HCT116 (cell line): Measurements from ENCODE around the gene ABHD12. TPM values are rescaled to one million over a fixed set of nuclear protein-coding genes. Genes with fewer than 3 reads are reported as not detected.

Experiments used
- ATAC-seq: fragments of 200-7000 bp; cut with Tn5 transposase; 2 replicates; pipeline ENCODE4 v1.9.1; 2020; ENCODE audit warnings: mild to moderate bottlenecking, moderate library complexity
- BruUV-seq: library from RNA; stranded (reverse); fragments of 400-500 nt; replicated peaks from 2 replicates; lab custom pipeline; 2021; lab: Mats Ljungman, UMichigan
- CTCF ChIA-PET: fragments of 300-600 bp; sonication (Branson Sonifier 250); formaldehyde crosslinking; loops from one replicate; lab custom pipeline; 2021; ENCODE audit warnings: antibody characterized with exemption; lab: Charles Lee
- POLR2A ChIA-PET: fragments of 300-600, 350-600 bp; sonication (Branson Sonifier 250); formaldehyde crosslinking; loops from one replicate; lab custom pipeline; 2021; ENCODE audit warnings: antibody characterized with exemption; lab: Charles Lee
- RAD21 ChIA-PET, 2 experiments: fragments of 300-600 bp; sonication (Branson Sonifier 250); formaldehyde crosslinking; loops; one replicate each; lab custom pipeline; 2023; ENCODE audit warnings: low total read pairs in 2 of 2; ENCODE audit not compliant: uncharacterized antibody in 2 of 2, unreplicated experiment in 2 of 2, low non-redundant PET in 1 of 2; lab: Charles Lee
- DNase-seq: peaks from one replicate; pipeline ENCODE4 v3.0.0-alpha.2; 2010; ENCODE audit warnings: low read depth, low spot score
- H2AFZ ChIP-seq: fragments of 200-600 bp; shearing (Covaris generic), sonication (generic); 2 replicates; pipeline ENCODE4 v1.6.1; 2017; ENCODE audit warnings: low read depth, mixed run types, mixed read lengths, antibody characterized with exemption, low read length; ENCODE audit not compliant: poor library complexity, severe bottlenecking
- H3K27ac ChIP-seq: 2 replicates; pipeline ENCODE4 v1.5.1; 2012; ENCODE audit warnings: low read depth, low read length
- H3K27me3 ChIP-seq: fragments of 200-600 bp; sonication (generic); 2 replicates; pipeline ENCODE4 v1.6.1; 2016; ENCODE audit warnings: mixed run types, low read length, mixed read lengths; ENCODE audit not compliant: insufficient read depth
- H3K36me3 ChIP-seq, 2 experiments: fragments of 200-500 bp in 1 of 2; fragments of 200-600 bp in 1 of 2; sonication (Bioruptor generic) in 1 of 2; sonication (generic) in 1 of 2; 2 replicates each; pipeline versions ENCODE4 v1.5.1 to v1.6.1; 2014 to 2016; ENCODE audit warnings: low read length in 2 of 2, inconsistent platforms in 1 of 2, mixed read lengths in 1 of 2, mixed run types in 1 of 2; ENCODE audit not compliant: insufficient read depth in 2 of 2, control insufficient read depth in 1 of 2
- H3K4me1 ChIP-seq, 2 experiments: fragments of 200-600 bp in 1 of 2; sonication (generic) in 1 of 2; 2 replicates each; pipeline versions ENCODE4 v1.5.1 to v1.6.1; 2012 to 2017; ENCODE audit warnings: low read length in 2 of 2, inconsistent platforms in 1 of 2, mild to moderate bottlenecking in 1 of 2, mixed read lengths in 1 of 2, mixed run types in 1 of 2, moderate library complexity in 1 of 2; ENCODE audit not compliant: insufficient read depth in 2 of 2, control insufficient read depth in 1 of 2
- H3K4me2 ChIP-seq: fragments of 200-600 bp; sonication (generic); 2 replicates; pipeline ENCODE4 v1.6.1; 2017; ENCODE audit warnings: mixed run types, low read length, mixed read lengths
- H3K4me3 ChIP-seq, 2 experiments: fragments of 200-600 bp in 1 of 2; sonication (generic) in 1 of 2; replicated peaks in 1 of 2; 2 replicates each; pipeline ENCODE4 v1.5.1; 2011 to 2016; ENCODE audit warnings: low read length in 2 of 2, control low read depth in 1 of 2, low read depth in 1 of 2, mild to moderate bottlenecking in 1 of 2, mixed read lengths in 1 of 2, mixed run types in 1 of 2
- H3K79me2 ChIP-seq: fragments of 200-600 bp; sonication (generic); 2 replicates; pipeline ENCODE4 v1.6.1; 2017; ENCODE audit warnings: mild to moderate bottlenecking, mixed run types, low read length, moderate library complexity, mixed read lengths; ENCODE audit not compliant: insufficient read depth
- H3K9ac ChIP-seq: fragments of 200-600 bp; sonication (generic); 2 replicates; pipeline ENCODE4 v1.6.1; 2016; ENCODE audit warnings: low read length, mixed read lengths
- H3K9me2 ChIP-seq: fragments of 200-600 bp; sonication (generic), shearing (Covaris generic); 2 replicates; pipeline ENCODE4 v1.6.1; 2017; ENCODE audit warnings: mixed run types, mild to moderate bottlenecking, moderate library complexity; ENCODE audit not compliant: insufficient read depth
- H3K9me3 ChIP-seq, 2 experiments: fragments of 200-500 bp in 1 of 2; fragments of 200-600 bp in 1 of 2; sonication (Bioruptor generic) in 1 of 2; sonication (generic) in 1 of 2; 2 replicates each; pipeline ENCODE4 v1.6.1; 2014 to 2017; ENCODE audit warnings: low read length in 2 of 2, mixed read lengths in 2 of 2, inconsistent platforms in 1 of 2, low read depth in 1 of 2, mild to moderate bottlenecking in 1 of 2, mixed run types in 1 of 2, moderate library complexity in 1 of 2; ENCODE audit not compliant: control insufficient read depth in 1 of 2, insufficient read depth in 1 of 2
- H4K20me1 ChIP-seq: fragments of 200-600 bp; sonication (generic), shearing (Covaris generic); 2 replicates; pipeline ENCODE4 v1.6.1; 2017; ENCODE audit warnings: mixed run types, mild to moderate bottlenecking, moderate library complexity; ENCODE audit not compliant: insufficient read depth
- CBX3 ChIP-seq: IDR thresholded peaks from 2 replicates; pipeline ENCODE4 v1.6.1; 2012; ENCODE audit warnings: low read depth
- CEBPB ChIP-seq: IDR thresholded peaks from 2 replicates; pipeline ENCODE4 v1.6.1; 2012; ENCODE audit warnings: low read depth
- ELF1 ChIP-seq: IDR thresholded peaks from 2 replicates; pipeline ENCODE4 v1.6.1; 2012; ENCODE audit warnings: low read depth, borderline replicate concordance
- EZH2 ChIP-seq: fragments of 200-600 bp; sonication (generic); IDR thresholded peaks from 2 replicates; pipeline ENCODE4 v1.6.1; 2017; ENCODE audit warnings: antibody characterized with exemption, mixed run types
- POLR2A ChIP-seq: IDR thresholded peaks from 2 replicates; pipeline ENCODE4 v1.7.0; 2011; ENCODE audit warnings: borderline replicate concordance; ENCODE audit not compliant: insufficient read depth, insufficient read length; ENCODE audit errors: extremely low read depth
- SIN3A ChIP-seq: IDR thresholded peaks from 2 replicates; pipeline ENCODE4 v1.6.1; 2012; ENCODE audit warnings: low read depth
- SRF ChIP-seq: IDR thresholded peaks from 2 replicates; pipeline ENCODE4 v1.6.1; 2012; ENCODE audit warnings: low read depth
- TCF7L2 ChIP-seq: IDR thresholded peaks from 2 replicates; pipeline ENCODE4 v1.7.0; 2011; ENCODE audit warnings: borderline replicate concordance, inconsistent platforms; ENCODE audit not compliant: insufficient read depth, insufficient read length; ENCODE audit errors: extremely low read depth
- ZFX ChIP-seq: fragments of 450-650 bp; IDR thresholded peaks from 2 replicates; pipeline ENCODE4 v1.6.1; 2017
- intact Hi-C: fragments of 100-400 bp; cut with micrococcal nuclease; formaldehyde crosslinking; loops from 2 replicates; pipeline ENCODE4 v1.10.0; 2022
- total RNA-seq: library from RNA; stranded (reverse); gene quantifications from one replicate; pipeline ENCODE4 v1.2.1, GENCODE V29; 2021; ENCODE audit not compliant: unreplicated experiment
- TF ChIP-seq, protein P1 (sequence below), 3 experiments: fragments of 200-600 bp in 1 of 3; sonication (generic) in 1 of 3; IDR thresholded peaks in 2 of 3; conservative IDR thresholded peaks in 1 of 3; 2 replicates each; pipeline ENCODE4 v1.5.1; 2012 to 2017; ENCODE audit warnings: low read depth in 2 of 3, low read length in 2 of 3, antibody characterized with exemption in 1 of 3, borderline replicate concordance in 1 of 3, control low read depth in 1 of 3, mild to moderate bottlenecking in 1 of 3, mixed read lengths in 1 of 3, mixed run types in 1 of 3, moderate library complexity in 1 of 3; ENCODE audit not compliant: insufficient read depth in 1 of 3
- TF ChIP-seq, protein P2 (sequence below): IDR thresholded peaks from 2 replicates; pipeline ENCODE4 v1.6.1; 2012

Gene ABHD12
- total RNA-seq, 1 experiment from 2014 or later = 31.7 TPM

DNA sequence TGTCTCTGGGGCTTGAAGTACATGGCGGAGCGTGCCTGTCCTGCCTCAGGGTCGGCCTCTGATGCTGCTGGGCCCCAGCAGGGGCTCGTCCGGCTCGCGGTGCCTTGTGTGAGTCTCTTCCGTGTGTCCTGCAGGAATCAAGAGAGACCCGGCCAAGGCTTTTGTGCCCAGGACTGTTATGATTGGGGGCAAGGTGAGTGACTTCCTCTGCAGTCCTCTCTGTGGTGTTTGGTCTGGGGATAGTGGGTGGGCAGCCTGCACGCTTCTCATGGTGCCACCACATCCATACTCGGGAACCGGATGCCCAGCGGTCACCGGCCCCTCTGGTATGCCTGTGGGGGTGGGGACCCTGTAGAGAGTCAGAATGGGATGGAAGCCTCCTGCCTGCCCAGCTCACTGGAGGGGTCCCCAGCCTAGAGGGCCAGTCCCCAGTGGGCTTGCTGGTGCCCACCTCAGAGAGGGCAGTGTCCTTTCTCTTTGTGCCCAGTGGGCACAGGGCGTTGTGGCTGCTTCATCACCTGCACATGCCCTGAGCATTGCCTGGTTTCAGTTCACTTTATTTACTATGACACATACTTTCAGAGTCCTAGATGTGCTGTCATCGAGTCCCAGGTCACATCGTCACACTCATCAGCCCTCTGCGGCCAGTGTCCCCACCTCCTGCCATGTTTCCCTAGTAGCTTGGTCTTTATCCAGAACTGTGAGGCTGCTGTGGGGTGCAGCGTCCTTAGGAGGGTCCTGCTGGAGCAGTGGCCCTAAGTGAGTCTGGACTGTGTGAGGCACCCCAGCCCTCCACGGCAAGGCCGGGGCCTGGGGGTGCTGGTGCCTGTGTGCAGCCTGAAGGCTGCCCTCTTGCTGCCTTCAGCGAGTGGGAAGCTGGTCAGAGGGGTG, 102.1 kb downstream of the ABHD12 start:
- peaks cover 6 to 10% of the 10 kb centered on the region in 2 experiments; a peak in 3 of 4 replicates for H3K36me3 ChIP-seq
- ATAC-seq = no peak
- no peak overlapping the region for H3K27ac ChIP-seq
- no peak overlapping the region for H2AFZ ChIP-seq
- ChIA-PET POLR2A (no interaction called here), RAD21 (no interaction called here), CTCF (no interaction called here)
- no TSS peak for BruUV-seq
- H3K9me2 ChIP-seq = no peaks in the 10 kb centered on the region
- H3K9ac ChIP-seq = no peak overlapping the region
- no peaks in the 10 kb centered on the region for H3K27me3 ChIP-seq
- no peak overlapping the region for H3K4me3 ChIP-seq
- no peaks in the 10 kb centered on the region for H4K20me1 ChIP-seq
- no peak overlapping the region for H3K4me2 ChIP-seq
- H3K4me1 ChIP-seq = no peaks in the 10 kb centered on the region
- intact Hi-C loops = no loop called here
- no peaks in the 10 kb centered on the region for H3K9me3 ChIP-seq
- DNase-seq = no peak
- H3K79me2 ChIP-seq = no peaks in the 10 kb centered on the region
- no peak for TF ChIP-seq CBX3
- TF ChIP-seq, protein P1, sequence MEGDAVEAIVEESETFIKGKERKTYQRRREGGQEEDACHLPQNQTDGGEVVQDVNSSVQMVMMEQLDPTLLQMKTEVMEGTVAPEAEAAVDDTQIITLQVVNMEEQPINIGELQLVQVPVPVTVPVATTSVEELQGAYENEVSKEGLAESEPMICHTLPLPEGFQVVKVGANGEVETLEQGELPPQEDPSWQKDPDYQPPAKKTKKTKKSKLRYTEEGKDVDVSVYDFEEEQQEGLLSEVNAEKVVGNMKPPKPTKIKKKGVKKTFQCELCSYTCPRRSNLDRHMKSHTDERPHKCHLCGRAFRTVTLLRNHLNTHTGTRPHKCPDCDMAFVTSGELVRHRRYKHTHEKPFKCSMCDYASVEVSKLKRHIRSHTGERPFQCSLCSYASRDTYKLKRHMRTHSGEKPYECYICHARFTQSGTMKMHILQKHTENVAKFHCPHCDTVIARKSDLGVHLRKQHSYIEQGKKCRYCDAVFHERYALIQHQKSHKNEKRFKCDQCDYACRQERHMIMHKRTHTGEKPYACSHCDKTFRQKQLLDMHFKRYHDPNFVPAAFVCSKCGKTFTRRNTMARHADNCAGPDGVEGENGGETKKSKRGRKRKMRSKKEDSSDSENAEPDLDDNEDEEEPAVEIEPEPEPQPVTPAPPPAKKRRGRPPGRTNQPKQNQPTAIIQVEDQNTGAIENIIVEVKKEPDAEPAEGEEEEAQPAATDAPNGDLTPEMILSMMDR (IDR thresholded peaks at IDR 0.05 in 2 of 3, conservative IDR thresholded peaks at IDR 0.05 in 1 of 3; ENCODE audit: borderline replicate concordance in 1 of 3, insufficient read depth in 1 of 3, low read depth in 2 of 3, low read length in 2 of 3) = no peak
- no peak for TF ChIP-seq ELF1
- TF ChIP-seq, protein P2, sequence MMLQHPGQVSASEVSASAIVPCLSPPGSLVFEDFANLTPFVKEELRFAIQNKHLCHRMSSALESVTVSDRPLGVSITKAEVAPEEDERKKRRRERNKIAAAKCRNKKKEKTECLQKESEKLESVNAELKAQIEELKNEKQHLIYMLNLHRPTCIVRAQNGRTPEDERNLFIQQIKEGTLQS = no peak
- no peak for TF ChIP-seq POLR2A
- TF ChIP-seq TCF7L2 = no peak
- no peak for TF ChIP-seq CEBPB
- TF ChIP-seq EZH2 = no peak
- TF ChIP-seq SIN3A = no peak
- no peak for TF ChIP-seq SRF
- TF ChIP-seq ZFX = no peak
